ENCODE data around the gene UTP11.

DNA sequence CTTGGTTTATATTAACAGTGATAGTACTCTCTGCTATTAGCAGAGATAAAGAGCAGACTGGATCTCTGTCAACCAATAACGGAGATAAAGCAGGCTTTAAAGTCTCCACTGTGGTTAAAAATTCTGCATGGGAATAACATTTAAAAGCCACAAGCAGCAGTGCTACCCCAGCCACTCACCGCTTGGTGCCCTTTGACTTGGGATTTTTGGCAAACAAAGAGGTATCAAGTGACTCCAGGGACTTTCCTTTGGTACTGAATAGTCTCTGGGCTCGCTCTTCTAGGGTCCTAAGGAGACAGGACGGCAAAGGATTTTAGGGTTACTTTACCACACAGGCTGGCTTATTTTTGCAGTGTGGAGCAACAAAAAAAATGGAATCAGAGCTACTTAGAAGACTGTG, 34.0 kb upstream of the UTP11 start:
- TF ChIP-seq GATA2 (IDR thresholded peaks at IDR 0.05; ENCODE audit: low read depth, low read length) (no peak), GATA3 (IDR thresholded peaks at IDR 0.05; ENCODE audit: low read depth, low read length) (no peak)

All from SH-SY5Y (cell line).